K562 (cell line): ENCODE data around the gene ATOH8. TPM values are rescaled to one million over a fixed set of nuclear protein-coding genes. Genes with fewer than 3 reads are reported as not detected.

Source experiments
- CTBP1 ChIP-seq: fragments of 450-650 bp; IDR thresholded peaks from 2 replicates; pipeline ENCODE4 v1.6.1; 2016; ENCODE audit warnings: borderline replicate concordance
- E2F8 ChIP-seq: fragments of 450-650 bp; IDR thresholded peaks from 2 replicates; pipeline ENCODE4 v1.7.1; 2018; ENCODE audit warnings: mild to moderate bottlenecking, low read depth; ENCODE audit not compliant: partially characterized antibody
- ELK1 ChIP-seq: sonication (generic); formaldehyde crosslinking; IDR thresholded peaks from 2 replicates; pipeline ENCODE4 v1.8.1; 2022; ENCODE audit warnings: missing genetic modification reagents
- FOXA1 ChIP-seq: fragments of 450-650 bp; IDR thresholded peaks from 2 replicates; pipeline ENCODE4 v1.6.1; 2016; ENCODE audit warnings: mild to moderate bottlenecking, borderline replicate concordance
- LEF1 ChIP-seq: fragments of 450-650 bp; IDR thresholded peaks from 2 replicates; pipeline ENCODE4 v1.6.1; 2016; ENCODE audit warnings: mild to moderate bottlenecking
- RBM14 ChIP-seq: fragments of 200-400 bp; formaldehyde crosslinking; IDR thresholded peaks from 2 replicates; pipeline ENCODE4 v1.6.1; 2018; ENCODE audit warnings: low read depth, mild to moderate bottlenecking, low read length, moderate library complexity, borderline replicate concordance; ENCODE audit not compliant: insufficient read depth
- SNAPC5 ChIP-seq: fragments of 250-450 bp; sonication (Bioruptor Pico); IDR thresholded peaks from 2 replicates; pipeline ENCODE4 v1.8.0; 2021; ENCODE audit warnings: moderate library complexity, mild to moderate bottlenecking, inconsistent platforms
- SOX6 ChIP-seq: fragments of 450-650 bp; IDR thresholded peaks from 2 replicates; pipeline ENCODE4 v1.6.1; 2014; ENCODE audit warnings: mild to moderate bottlenecking
- TEAD4 ChIP-seq, 2 experiments: sonication (generic) in 1 of 2; formaldehyde crosslinking in 1 of 2; IDR thresholded peaks; 2 replicates each; pipeline versions ENCODE4 v1.6.1 to v1.8.0; 2012 to 2022; ENCODE audit warnings: borderline replicate concordance in 1 of 2, inconsistent platforms in 1 of 2, low read length in 1 of 2, mild to moderate bottlenecking in 1 of 2, missing genetic modification reagents in 1 of 2
- ZBTB8A ChIP-seq: fragments of 450-650 bp; IDR thresholded peaks from 2 replicates; pipeline ENCODE4 v1.6.1; 2018; ENCODE audit warnings: mild to moderate bottlenecking, moderate library complexity; ENCODE audit not compliant: partially characterized antibody
- polyA plus RNA-seq, 8 experiments: library from polyadenylated mRNA; depleted of rRNA in 4 of 8; stranded (reverse) in 5 of 8; unstranded in 3 of 8; fragments of >200 nt; fragmentation: Nextera tagmentation in 2 of 8; fragmentation: Illumina TruSeq in 1 of 8; extraction: Ambion mirVana in 2 of 8; extraction: Trizol in 1 of 8; gene quantifications; 2 replicates each; pipeline versions ENCODE4 v1.2.1 to v1.2.3, GENCODE V29; 2011 to 2014; ENCODE audit warnings: inconsistent platforms in 1 of 8, missing spikeins in 1 of 8
- total RNA-seq, 7 experiments: library from RNA; depleted of rRNA in 6 of 7; stranded (reverse); fragments of >200 nt in 6 of 7; fragmentation: Illumina TruSeq in 2 of 7; extraction: Trizol in 2 of 7; gene quantifications; 2 replicates each; pipeline versions ENCODE4 v1.2.1 to v1.2.3, GENCODE V29; 2011 to 2021; ENCODE audit warnings: low replicate concordance in 1 of 7

The ATOH8 gene
- total and polyA plus RNA-seq, 9 of the 15 experiments (the other 6 are each of a cell fraction or from before 2014, with no cell fraction given) = not detected

GRCh38 chr2:85704800-85705679 lies 48.8 kb upstream of the ATOH8 start (continued):
- TF ChIP-seq ELK1 (CRISPR knock-in tag) = no peak
- 0 out of 2 replicates have a peak, but pooled peaks have one; percentile 22 for TF ChIP-seq CTBP1
- peak; percentile 17; the same call in 1 of the 2 replicates for TF ChIP-seq TEAD4 (IDR thresholded peaks at IDR 0.05; ENCODE audit: low read length)
- TF ChIP-seq TEAD4 (CRISPR knock-in tag; IDR thresholded peaks at IDR 0.05; ENCODE audit: borderline replicate concordance) = no peak
- peak; percentile 19; the same call in 1 of the 2 replicates for TF ChIP-seq LEF1
- no peak for TF ChIP-seq FOXA1
- peak; percentile 77 for TF ChIP-seq SOX6
- TF ChIP-seq SNAPC5 = no peak
- TF ChIP-seq ZBTB8A = no peak
- TF ChIP-seq E2F8 = peak; percentile 53
- TF ChIP-seq RBM14 = no peak
